NCI-H748 (cell line): Measurements from ENCODE around the gene RTP1.
"Not testable (repeated sequence)": the region's sequence is repeated elsewhere in the genome, so short reads cannot be mapped to it uniquely, and the experiment has no call there.

Experiments
- DNase-seq: peaks from one replicate; lab custom pipeline; 2025; ENCODE audit not compliant: unreplicated experiment; lab: John Stamatoyannopoulos, UW

RTP1 gene

GRCh38 chr3:187237741-187238140 lies 40.5 kb downstream of the RTP1 start:
- DNase-seq, result no peak

GRCh38 chr3:187238239-187238638 lies 41.0 kb downstream of the RTP1 start:
- no peak for DNase-seq

- DNase-seq, result not testable (repeated sequence)
Observed at GRCh38 chr3:187238835-187239234, 41.5 kb downstream of the RTP1 start.

GRCh38 chr3:187242435-187242834 lies 45.1 kb downstream of the RTP1 start:
- no peak for DNase-seq

- DNase-seq, result no peak
Observed at GRCh38 chr3:187242900-187243299, 45.6 kb downstream of the RTP1 start.

GRCh38 chr3:187243933-187244524 lies 46.7 kb downstream of the RTP1 start:
- DNase-seq, result no peak

- DNase-seq, result no peak
Observed at GRCh38 chr3:187247398-187247797, 50.1 kb downstream of the RTP1 start.
